Osteocyte (in vitro differentiated cells): ENCODE results near the gene KLHL17. TPM values are rescaled to one million over a fixed set of nuclear protein-coding genes. Genes with fewer than 3 reads are reported as not detected.

Experiments used
- DNase-seq: peaks from one replicate; pipeline ENCODE4 v3.0.0; 2021; ENCODE audit warnings: mixed read lengths; ENCODE audit not compliant: unreplicated experiment; ENCODE audit errors: extremely low spot score
- H3K27ac Mint-ChIP-seq: one replicate; pipeline ENCODE4 v1.8.0; 2021; ENCODE audit warnings: mild to moderate bottlenecking, mixed read lengths; ENCODE audit not compliant: unreplicated experiment
- H3K27me3 Mint-ChIP-seq: one replicate; pipeline ENCODE4 v1.8.0; 2021; ENCODE audit warnings: mixed read lengths; ENCODE audit not compliant: unreplicated experiment
- H3K36me3 Mint-ChIP-seq: one replicate; pipeline ENCODE4 v1.8.0; 2021; ENCODE audit warnings: mixed read lengths; ENCODE audit not compliant: unreplicated experiment
- H3K4me1 Mint-ChIP-seq: one replicate; pipeline ENCODE4 v1.8.0; 2021; ENCODE audit warnings: mixed read lengths; ENCODE audit not compliant: unreplicated experiment
- H3K4me3 Mint-ChIP-seq: one replicate; pipeline ENCODE4 v1.8.0; 2021; ENCODE audit warnings: mild to moderate bottlenecking, moderate library complexity, mixed read lengths; ENCODE audit not compliant: unreplicated experiment
- H3K9me3 Mint-ChIP-seq: one replicate; pipeline ENCODE4 v1.8.0; 2021; ENCODE audit warnings: mixed read lengths; ENCODE audit not compliant: unreplicated experiment
- total RNA-seq: library from RNA; stranded (reverse); gene quantifications from 2 replicates; pipeline ENCODE4 v1.2.1, GENCODE V29; 2021
- TF ChIP-seq, protein P1 (sequence below): fragments of 200-600 bp; sonication (generic); IDR thresholded peaks from 2 replicates; pipeline ENCODE4 v1.5.0; 2021; ENCODE audit warnings: antibody characterized with exemption, mild to moderate bottlenecking, moderate library complexity

KLHL17 gene
- total RNA-seq, 1 donor from 2014 or later = 31.7 TPM

DNA sequence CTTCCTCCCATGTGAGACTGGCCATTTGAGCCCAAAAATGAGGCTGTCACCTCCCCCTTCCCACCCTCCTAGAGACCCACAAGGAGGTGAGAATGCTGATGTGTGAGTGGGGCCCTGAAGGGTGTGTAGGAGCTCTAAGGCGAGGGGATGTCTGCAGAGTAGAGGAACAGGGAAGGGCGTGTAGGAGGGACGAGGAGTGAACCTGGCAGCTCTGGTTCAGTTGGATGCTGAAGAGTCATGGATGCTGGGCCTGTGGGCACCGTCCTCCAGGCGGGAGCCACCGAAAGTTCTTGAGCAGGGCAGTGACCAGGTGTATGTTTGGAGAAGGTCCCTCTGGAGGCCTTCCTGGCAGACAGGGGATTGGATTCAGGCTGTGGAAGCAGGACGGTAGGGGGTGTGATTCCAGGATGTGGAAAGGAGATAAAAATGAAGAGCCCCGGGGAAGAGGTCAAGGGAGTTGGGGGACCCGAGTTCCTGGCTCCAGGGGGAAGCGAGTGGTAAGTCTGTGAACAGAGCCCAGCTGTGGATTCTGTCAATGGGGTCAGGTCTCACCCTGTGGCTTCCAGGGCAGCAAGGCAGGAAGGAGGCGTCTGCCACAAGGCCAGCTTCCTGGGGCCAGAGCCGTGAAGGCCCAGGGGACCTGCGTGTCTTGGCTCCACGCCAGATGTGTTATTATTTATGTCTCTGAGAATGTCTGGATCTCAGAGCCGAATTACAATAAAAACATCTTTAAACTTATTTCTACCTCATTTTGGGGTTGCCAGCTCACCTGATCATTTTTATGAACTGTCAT lies 28.8 kb upstream of the KLHL17 start:
- DNase-seq = no peak
- Mint-ChIP-seq H3K9me3 (no peaks in the 10 kb centered on the region), H3K4me1 (peaks cover 20% of the 10 kb centered on the region), H3K27ac (no peak overlapping the region), H3K27me3 (peaks cover 3% of the 10 kb centered on the region), H3K36me3 (no peaks in the 10 kb centered on the region), H3K4me3 (no peak overlapping the region)
- TF ChIP-seq, protein P1, sequence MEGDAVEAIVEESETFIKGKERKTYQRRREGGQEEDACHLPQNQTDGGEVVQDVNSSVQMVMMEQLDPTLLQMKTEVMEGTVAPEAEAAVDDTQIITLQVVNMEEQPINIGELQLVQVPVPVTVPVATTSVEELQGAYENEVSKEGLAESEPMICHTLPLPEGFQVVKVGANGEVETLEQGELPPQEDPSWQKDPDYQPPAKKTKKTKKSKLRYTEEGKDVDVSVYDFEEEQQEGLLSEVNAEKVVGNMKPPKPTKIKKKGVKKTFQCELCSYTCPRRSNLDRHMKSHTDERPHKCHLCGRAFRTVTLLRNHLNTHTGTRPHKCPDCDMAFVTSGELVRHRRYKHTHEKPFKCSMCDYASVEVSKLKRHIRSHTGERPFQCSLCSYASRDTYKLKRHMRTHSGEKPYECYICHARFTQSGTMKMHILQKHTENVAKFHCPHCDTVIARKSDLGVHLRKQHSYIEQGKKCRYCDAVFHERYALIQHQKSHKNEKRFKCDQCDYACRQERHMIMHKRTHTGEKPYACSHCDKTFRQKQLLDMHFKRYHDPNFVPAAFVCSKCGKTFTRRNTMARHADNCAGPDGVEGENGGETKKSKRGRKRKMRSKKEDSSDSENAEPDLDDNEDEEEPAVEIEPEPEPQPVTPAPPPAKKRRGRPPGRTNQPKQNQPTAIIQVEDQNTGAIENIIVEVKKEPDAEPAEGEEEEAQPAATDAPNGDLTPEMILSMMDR = no peak

DNA sequence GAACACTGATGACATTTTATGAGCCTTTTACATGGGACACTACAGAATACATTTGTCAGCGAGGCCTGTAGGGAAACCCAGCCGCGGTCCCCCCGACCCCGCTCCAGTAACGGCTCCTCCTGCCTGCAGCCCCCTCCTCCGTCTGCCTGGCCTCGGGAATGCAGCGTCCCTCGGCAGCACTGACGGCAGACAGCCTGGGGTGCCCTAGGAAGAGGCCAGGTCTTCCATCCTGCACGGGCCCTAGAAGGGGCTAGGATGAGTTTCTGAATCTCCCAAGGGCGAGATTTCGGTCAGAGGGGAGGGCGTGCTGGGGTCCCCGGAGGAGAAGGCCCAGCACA lies 28.2 kb upstream of the KLHL17 start:
- peaks cover 19% of the 10 kb centered on the region for H3K4me1 Mint-ChIP-seq
- H3K4me3 Mint-ChIP-seq = no peak overlapping the region

DNA sequence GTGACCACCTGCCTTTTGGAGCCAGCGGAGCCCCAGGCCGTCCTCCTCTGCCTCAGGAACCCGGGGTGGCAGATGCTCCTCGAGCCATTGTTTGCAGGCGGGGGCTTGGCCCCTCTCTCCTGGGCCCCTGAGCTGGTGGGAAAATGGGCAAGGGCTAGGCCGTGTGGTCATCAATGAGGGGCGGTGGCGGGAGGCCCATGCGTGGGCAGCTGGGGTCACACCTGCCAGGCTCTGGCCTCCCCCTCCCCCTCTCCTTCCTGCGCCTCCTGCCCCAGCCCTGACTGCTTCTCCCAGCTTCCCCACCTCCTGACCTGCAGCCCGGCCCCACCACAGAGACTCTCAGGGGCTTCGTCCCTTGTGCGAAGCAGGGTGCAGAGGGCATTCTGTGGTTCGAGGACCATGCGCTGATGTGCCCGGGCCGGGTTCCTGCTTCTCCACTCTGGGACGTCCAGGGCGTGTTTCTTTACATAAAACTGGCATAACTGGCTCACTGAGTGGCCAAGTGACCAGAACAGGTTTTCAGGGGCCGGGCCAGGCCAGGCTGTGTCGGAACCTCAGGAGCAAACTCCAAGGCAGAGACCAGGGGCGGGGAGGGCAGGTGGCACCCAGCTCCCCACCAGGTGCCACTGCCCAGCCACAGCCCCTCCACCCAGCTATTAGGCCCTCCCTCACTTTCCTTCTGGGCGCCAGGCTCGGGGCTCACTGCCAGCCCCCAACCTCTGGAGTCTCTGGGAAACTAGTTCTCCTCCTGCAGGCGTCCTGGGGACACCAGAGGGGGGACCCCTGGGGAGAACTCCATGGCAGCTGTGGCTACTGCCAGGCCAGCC lies 27.4 kb upstream of the KLHL17 start:
- Mint-ChIP-seq H3K27ac (no peak overlapping the region), H3K36me3 (no peaks in the 10 kb centered on the region), H3K4me1 (peaks cover 22% of the 10 kb centered on the region), H3K9me3 (no peaks in the 10 kb centered on the region), H3K4me3 (no peak overlapping the region), H3K27me3 (no peaks in the 10 kb centered on the region)
- DNase-seq = no peak
- TF ChIP-seq, protein P1 = no peak

More for the DNA sequence above, 28.2 kb upstream of the KLHL17 start:
- no peak for DNase-seq
- H3K9me3 Mint-ChIP-seq = no peaks in the 10 kb centered on the region
- TF ChIP-seq, protein P1 = no peak
- no peaks in the 10 kb centered on the region for H3K36me3 Mint-ChIP-seq
- no peak overlapping the region for H3K27ac Mint-ChIP-seq
- H3K27me3 Mint-ChIP-seq = no peaks in the 10 kb centered on the region

DNA sequence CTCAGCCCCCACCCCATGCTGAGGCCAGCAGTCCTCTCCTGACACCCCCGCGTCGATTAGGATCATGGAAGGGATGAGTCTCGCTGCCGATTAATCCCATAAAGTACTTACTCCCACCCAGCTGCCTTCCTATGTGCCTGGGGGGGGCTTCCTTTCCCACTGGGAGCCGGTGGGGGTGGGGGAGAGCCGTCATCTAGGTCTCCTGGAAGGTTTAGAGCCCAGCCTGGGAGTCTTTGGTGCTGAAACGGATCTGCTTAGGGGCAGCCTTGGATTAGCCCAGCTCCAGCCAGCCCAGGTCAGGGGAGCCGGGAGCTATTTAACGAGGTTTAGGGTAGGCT lies 26.8 kb upstream of the KLHL17 start:
- Mint-ChIP-seq H3K4me3 (no peak overlapping the region), H3K27me3 (no peaks in the 10 kb centered on the region)

More for the DNA sequence above, 26.8 kb upstream of the KLHL17 start:
- Mint-ChIP-seq H3K9me3 (no peaks in the 10 kb centered on the region), H3K4me1 (peaks cover 28% of the 10 kb centered on the region), H3K36me3 (no peaks in the 10 kb centered on the region), H3K27ac (no peak overlapping the region)
- DNase-seq = no peak
- TF ChIP-seq, protein P1 = no peak
